GM18517 (cell line): Measurements from ENCODE around the gene MDM2.
"Not testable (repeated sequence)": the region's sequence is repeated elsewhere in the genome, so short reads cannot be mapped to it uniquely, and the experiment has no call there.

ENCODE experiments used
- ATAC-seq: cut with Tn5 transposase; IDR thresholded peaks from one replicate; pipeline ENCODE4 v1.9.1; 2021; ENCODE audit warnings: mild to moderate bottlenecking, moderate library complexity; ENCODE audit not compliant: unreplicated experiment

The MDM2 gene

DNA sequence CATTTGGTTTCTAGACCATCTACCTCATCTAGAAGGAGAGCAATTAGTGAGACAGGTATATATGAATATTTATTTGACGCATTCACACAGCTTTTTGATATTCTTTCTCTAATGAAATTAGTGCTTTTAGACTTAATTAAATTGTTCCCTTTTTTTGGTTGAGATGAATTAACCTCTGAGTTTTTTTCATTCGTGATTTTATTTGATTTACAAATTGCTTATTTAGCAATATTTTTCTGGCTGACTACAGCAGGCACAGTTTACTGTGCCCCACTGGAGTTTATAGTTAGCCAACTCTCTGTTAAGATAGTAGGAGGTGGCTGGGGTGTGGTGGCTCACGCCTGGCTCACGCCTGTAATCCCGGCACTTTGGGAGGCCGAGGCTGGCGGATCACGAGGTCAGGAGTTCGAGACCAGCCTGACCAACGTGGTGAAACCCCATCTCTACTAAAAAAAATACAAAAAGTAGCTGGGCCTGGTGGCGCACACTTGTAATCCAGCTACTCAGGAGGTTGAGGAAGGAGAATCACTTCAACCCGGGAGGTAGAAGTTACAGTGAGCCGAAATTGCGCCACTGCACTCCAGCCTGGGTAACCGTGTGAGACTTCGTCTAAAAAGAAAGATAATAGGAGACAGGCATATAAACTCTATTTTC lies 16.7 kb downstream of the MDM2 start:
- ATAC-seq = no peak

- no peak for ATAC-seq
Measured at GRCh38 chr12:68825569-68826217, 17.7 kb downstream of the MDM2 start.

- ATAC-seq = no peak
Measured at GRCh38 chr12:68827895-68828671, 20.1 kb downstream of the MDM2 start.

GRCh38 chr12:68828672-68829068 lies 20.7 kb downstream of the MDM2 start:
- no peak for ATAC-seq

GRCh38 chr12:68831272-68831671 lies 23.3 kb downstream of the MDM2 start:
- no peak for ATAC-seq

DNA sequence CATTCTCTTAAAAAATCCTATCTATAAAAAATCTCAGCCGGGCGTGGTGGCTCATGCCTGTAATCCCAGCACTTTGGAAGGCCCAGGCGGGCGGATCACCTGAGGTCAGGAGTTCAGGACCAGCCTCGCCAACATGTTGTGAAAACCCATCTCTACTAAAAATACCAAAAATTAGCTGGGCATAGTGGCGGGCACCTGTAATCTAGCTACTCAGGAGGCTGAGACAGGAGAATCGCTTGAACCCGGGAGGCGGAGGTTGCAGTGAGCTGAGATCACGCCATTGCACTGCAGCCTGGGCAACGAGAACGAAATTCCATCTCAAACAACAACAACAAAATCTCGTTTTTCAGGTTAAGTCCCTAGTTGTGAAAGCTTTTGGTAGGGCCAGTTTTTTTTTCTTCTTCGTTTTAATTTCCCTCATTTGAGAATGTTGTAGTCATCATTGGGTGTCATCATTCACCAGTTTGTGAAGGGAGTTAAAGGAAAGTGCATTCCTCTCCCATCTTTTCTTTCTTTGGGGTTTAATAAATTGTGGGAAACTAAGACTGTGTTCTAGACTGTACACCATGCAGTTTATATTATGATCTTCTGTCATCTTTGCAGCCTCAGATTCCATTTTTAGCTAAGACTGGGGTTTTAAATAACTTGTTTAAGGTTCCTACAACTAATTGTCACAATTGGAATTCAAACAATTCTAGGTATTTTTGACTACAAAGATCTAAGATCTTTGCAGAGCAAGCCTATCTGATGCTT lies 23.9 kb downstream of the MDM2 start:
- no peak for ATAC-seq

- ATAC-seq = no peak
Measured at GRCh38 chr12:68832504-68832867, 24.5 kb downstream of the MDM2 start.

DNA sequence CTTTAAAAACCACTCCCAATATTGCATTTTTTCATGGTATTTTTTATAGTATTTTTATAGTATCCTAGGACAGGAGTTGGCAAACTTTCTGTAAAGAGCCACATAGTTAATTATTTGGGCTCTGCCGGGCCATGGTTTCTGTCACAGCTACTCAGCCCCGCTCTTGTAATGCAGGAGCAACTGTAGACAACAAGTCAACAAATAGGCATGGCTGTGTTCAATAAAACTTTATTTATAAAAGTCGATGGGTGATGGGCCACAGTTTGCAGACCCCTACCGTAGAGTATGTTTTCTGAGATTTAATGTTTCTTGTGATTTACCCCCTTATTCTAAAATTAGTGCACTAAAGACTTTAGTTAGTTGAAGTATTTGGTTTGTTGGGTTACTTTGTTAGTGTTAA lies 25.5 kb downstream of the MDM2 start:
- no peak for ATAC-seq

GRCh38 chr12:68835333-68835908 lies 27.4 kb downstream of the MDM2 start:
- no peak for ATAC-seq

- no peak for ATAC-seq
Measured at GRCh38 chr12:68837215-68837614, 29.2 kb downstream of the MDM2 start.

GRCh38 chr12:68838046-68838886 lies 30.3 kb downstream of the MDM2 start:
- ATAC-seq = no peak

GRCh38 chr12:68839183-68840147 lies 31.5 kb downstream of the MDM2 start:
- no peak for ATAC-seq

- ATAC-seq = not testable (repeated sequence)
Measured at GRCh38 chr12:68841175-68841574, 33.2 kb downstream of the MDM2 start.

DNA sequence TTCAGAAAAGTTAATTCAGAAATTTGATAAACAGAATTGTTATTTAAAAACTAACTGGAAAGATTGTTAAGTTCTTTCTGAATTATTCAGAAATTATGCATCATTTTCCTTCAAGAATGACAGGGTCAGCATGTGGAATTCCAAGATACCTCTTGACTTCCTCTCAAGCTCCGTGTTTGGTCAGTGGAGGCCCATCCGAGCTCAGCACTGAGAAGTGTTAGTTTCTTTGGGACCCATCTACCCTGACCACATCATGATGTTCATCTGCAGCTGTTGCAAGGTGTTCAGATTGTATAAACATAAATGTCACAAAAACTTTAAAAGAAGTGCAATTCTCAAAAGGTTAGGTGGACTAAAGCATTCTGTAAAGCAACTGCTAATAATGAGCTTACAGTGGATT lies 33.7 kb downstream of the MDM2 start:
- no peak for ATAC-seq

- no peak for ATAC-seq
Measured at GRCh38 chr12:68842123-68842522, 34.1 kb downstream of the MDM2 start.

GRCh38 chr12:68842784-68843567 lies 35.0 kb downstream of the MDM2 start:
- ATAC-seq = no peak

GRCh38 chr12:68844318-68844745 lies 36.4 kb downstream of the MDM2 start:
- no peak for ATAC-seq
